ENCODE measurements around the gene SKOR2.
"Not testable (repeated sequence)": the region's sequence is repeated elsewhere in the genome, so short reads cannot be mapped to it uniquely, and the experiment has no call there.

The SKOR2 gene

GRCh38 chr18:47195961-47196360 lies 55.5 kb downstream of the SKOR2 start:
- not testable (repeated sequence) for DNase-seq

- DNase-seq: no peak
Observed at GRCh38 chr18:47191961-47192360, 59.5 kb downstream of the SKOR2 start.

GRCh38 chr18:47187721-47188120 lies 63.7 kb downstream of the SKOR2 start:
- no peak for DNase-seq

GRCh38 chr18:47184419-47185050 lies 66.9 kb downstream of the SKOR2 start:
- no peak for DNase-seq

GRCh38 chr18:47182156-47182555 lies 69.3 kb downstream of the SKOR2 start:
- DNase-seq: not testable (repeated sequence)

- no peak for DNase-seq
Observed at GRCh38 chr18:47180765-47181164, 70.7 kb downstream of the SKOR2 start.

- DNase-seq: peak; percentile 63
Observed at GRCh38 chr18:47179520-47179919, 71.9 kb downstream of the SKOR2 start.

- DNase-seq: peak; percentile 54
Observed at GRCh38 chr18:47175898-47176575, 75.4 kb downstream of the SKOR2 start, which contains the start of gene IER3IP1. Gene IER3IP1 (minus strand): TSS chr18:47176364. CDS start chr18:47176277, 87 bp downstream.

GRCh38 chr18:47175283-47175897 lies 76.1 kb downstream of the SKOR2 start:
- DNase-seq: no peak

GRCh38 chr18:47174545-47175116 lies 76.8 kb downstream of the SKOR2 start:
- no peak for DNase-seq

- no peak for DNase-seq
Observed at GRCh38 chr18:47172476-47172875, 79.0 kb downstream of the SKOR2 start.

- no peak for DNase-seq
Observed at GRCh38 chr18:47168913-47169312, 82.5 kb downstream of the SKOR2 start.

GRCh38 chr18:47168509-47168908 lies 83.0 kb downstream of the SKOR2 start:
- no peak for DNase-seq

GRCh38 chr18:47166294-47166693 lies 85.2 kb downstream of the SKOR2 start:
- DNase-seq: no peak

- DNase-seq: no peak
Observed at GRCh38 chr18:47163241-47163640, 88.2 kb downstream of the SKOR2 start.

- no peak for DNase-seq
Observed at GRCh38 chr18:47160256-47160655, 91.2 kb downstream of the SKOR2 start.

GRCh38 chr18:47158404-47158803 lies 93.1 kb downstream of the SKOR2 start:
- not testable (repeated sequence) for DNase-seq
